ENCODE measurements around the gene CIAO2B.
"Not testable (repeated sequence)": the region's sequence is repeated elsewhere in the genome, so short reads cannot be mapped to it uniquely, and the experiment has no call there.

Gene CIAO2B

DNA sequence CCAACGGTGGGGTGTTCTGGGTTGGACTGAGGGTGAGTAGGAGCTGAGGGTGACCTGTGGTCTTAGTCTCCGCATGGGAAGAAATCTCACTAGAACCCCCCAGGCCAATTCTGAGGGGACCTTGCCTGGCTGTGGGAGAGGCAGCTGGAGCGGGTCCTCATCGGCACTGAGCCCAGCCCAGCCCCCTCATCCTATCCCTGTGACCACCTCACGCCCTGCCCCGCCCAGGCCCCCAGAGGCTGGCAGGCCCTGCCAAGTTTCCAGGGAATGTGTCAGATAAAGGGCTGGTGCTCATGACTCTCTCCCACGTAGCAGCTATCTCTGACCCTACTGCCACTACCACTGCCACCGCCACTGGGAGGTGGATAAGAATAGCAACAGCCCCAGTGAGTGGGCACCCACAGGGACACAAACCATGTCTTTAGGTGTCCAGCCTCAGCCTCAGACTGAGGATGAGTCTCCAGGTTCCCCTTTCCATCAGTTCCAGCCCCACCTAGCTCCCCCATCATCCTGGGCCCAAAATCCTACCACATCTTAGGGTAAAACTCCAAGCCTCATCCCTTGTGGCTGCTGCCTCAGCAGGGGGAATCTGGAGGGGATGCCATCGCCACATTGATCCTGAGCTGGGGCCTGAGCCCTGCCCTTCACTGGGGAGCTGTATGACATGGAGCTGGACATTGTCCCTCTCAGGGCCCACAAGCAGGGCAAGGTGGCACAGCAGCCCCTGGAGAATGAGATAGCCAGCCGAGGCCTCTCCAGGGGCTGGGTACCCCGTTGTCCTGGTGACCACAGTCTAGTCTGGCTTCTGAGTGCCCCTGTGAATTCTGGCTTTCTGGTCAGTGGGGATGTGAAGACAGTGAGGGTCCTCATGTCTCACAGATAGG, 30.4 kb downstream of the CIAO2B start:
- DNase-seq, result no peak

DNA sequence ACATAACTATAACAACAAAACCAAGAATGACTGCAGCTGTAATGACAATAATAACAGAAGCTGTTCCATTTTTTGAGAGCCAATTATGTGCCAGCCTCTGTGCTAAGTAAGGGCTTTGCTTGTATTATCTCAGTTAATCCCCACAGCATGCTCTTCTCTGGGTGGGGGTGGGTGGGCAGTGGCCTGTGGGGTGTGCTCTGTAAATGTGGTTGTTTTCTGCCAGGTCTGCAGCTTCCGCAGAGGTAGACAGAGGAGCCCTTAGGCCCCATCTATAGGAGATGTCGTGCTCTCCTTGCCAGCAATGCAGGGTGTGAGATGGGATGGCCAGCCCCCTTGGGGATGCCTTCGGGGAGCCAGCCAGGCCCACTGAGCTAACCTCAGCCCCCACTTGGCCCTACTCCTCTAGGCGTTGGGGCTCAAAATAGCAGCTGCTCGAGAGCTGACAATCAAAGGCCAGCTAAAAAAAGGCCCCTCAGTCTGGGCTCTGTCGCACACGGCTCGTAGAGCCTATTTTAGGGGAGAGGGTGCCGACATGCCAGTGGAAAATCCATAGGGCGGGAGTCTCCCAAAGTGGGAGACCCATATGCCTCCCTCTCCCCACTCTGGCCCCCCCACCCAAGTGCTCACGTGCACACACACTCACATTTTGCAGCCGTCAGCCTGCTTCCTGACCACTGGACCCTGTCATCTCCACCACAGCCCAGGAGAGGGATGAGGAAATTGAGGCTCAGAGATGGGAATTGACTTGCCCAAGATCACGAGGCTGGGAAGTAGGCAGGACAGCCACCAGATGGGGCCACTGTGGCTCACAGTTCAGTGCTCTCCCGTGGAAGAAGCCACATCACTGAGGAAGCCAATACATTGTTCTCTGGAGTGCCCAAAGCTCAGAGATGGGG, 31.3 kb downstream of the CIAO2B start:
- DNase-seq, result no peak

DNA sequence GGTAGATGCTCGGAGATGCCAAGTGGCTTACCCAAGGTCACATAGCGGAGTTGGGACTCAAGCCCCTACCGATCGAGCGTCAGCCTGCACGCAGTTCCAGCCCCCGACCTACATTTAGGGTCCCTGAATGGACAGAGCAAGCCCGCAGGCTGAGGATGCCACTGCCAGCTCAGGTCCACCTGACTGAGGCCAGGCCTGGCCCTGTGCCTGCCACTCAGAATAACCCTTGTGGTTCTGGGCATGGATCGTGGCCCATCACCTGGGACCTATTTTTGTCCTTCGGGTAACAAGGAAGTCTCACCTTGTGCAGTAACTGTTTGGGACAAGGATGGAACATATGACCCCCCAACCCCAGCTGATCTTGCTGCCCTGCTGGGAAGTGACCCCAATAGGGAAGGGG, 32.6 kb downstream of the CIAO2B start:
- no peak for DNase-seq

DNA sequence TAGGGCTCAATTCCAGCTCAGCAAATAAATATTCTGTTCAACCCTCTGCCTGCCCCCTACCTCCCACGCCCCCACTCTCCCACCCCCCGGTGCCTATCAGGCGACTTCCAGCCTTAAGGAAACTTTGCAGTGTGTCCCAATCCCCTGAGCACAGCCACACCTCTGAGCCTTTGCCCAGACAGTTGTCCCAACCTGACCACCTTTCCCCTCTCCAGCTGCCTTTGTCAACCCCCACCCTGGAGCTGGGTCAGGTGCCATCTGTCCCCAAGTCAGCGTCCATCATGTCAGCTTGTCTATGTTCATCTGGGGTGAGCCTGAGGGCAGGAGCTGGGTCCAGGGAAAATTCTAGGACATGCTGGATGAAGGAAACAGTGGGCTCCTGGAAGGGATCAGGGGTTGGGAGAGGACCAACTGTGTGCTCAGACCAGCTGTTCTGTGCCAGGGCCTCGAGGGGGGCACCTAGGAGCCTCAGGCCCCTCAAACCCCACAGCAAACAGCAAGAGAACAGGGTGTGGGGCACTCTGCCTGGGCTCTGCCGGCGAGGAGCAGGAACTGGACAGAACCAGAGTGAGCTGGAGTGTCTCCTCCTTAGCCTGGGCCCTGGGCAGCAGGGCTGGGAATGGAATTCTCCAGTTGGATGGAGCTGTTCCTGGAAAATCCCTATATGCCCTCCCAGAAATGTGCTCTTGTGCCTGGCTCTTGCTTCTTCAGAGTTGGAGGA, 33.3 kb downstream of the CIAO2B start:
- no peak for DNase-seq

DNA sequence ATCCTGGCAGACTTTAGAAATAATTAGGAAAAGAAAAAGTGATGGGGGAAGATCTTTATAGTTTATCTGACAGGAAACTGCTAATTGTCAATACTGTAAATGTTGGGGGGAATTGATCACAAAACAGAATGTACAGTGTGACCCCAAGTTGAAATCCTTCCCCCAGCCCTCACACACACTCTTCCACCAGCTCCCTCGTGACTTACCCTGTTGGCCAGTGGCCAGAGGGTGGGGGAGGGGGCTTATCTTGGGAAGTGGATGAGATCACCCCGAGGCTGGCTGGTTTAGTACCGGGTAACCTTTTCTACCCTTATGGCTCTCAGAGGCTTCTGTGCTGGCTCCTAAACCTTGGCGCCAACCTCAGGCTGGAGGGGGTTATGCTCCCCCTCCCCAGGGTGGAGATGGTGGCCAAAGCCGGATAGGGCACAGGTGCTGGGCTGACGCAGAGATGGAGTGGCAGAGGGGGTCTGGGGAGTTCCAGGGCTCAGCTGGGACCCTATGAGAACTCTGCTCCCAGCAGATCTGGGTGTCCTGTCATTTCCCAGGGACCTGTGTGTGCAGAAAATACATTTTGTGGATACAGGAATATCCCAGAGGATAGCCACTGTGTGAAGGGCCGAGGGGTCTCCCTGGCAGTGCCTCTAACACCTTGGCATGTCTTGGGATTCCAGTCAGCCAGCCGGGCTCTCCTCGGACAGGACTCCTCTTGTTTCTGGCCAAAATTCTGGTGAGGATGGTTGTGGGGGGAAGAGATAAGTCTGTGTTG, 34.1 kb downstream of the CIAO2B start:
- DNase-seq, result no peak

DNA sequence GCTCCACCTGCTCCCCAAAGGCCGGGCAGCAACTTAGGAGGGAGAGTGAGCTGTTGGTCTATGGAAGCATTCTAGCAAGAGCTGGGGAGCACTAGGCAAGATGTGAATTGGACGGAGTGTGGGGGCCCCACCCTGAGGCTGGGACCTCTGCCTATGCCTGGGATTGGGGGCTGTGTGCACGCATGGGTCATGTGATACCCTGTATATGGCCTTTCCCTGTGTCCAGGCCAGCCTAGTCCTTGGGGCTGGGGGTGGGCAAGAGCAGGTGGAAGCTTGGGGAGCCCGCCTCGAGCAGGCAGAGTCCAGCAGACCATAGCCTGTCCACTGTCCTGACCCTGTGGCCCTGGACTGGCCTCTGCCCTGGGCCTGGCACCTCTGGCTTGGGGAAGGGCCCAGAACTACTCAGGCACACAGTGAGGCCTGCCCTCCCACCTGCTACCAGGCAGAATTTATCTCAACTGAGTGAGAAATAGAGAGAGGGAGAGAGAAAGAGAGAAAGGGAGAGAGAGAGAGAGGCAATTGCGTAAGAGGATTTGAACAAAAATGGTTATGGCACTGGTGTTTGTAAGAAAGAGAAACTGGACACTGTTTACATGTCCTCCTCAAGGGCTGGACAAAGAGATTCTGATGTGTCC, 34.8 kb downstream of the CIAO2B start:
- no peak for DNase-seq

DNA sequence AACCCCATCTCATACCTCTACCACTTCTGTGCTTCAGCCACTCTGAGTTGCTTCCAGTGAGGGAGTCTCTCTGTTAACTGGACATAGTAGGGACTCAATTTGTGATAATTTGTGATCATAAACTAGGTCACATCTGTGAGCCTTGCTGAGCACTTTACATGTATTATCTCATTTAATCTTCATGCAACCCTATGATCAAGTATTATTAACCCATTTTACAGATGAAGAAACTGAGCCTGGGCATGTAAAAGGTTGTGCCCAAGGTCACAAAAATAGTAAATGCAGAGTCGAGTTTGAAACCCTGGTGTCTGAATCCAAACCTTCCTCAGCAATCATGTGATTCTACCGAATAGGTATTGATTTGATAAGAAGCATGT, 35.3 kb downstream of the CIAO2B start:
- DNase-seq, result no peak

DNA sequence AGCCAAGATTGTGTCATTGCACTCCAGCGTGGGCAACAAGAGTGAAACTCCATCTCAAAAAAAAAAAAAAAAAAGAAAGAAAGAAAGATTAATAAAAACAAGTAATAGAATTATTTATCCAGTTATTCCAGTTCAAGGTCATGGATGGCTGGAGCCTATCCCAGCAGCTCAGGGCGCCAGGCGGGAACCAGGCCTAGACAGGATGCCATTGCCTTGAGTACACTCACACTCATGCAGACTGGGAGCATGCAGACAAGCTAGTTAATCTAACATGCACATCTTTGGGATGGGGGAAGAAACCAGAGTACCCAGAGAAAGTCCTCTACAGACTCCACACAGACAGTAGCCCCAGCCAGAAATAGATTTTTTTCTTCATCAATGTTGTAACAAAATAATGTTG, 36.0 kb downstream of the CIAO2B start:
- no peak for DNase-seq

DNA sequence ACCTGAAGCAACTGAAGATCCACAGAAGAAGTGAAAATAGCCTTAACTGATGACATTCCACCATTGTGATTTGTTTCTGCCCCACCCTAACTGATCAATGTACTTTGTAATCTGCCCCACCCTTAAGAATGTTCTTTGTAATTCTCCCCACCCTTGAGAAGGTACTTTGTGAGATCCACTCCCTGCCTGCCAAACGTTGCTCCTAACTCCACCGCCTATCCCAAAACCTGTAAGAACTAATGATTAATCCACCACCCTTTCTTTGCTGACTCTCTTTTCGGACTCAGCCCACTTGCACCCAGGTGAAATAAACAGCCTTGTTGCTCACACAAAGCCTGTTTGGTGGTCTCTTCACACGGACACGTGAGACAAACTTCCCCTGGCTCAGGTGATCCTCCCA, 37.5 kb downstream of the CIAO2B start:
- DNase-seq, result not testable (repeated sequence)

DNA sequence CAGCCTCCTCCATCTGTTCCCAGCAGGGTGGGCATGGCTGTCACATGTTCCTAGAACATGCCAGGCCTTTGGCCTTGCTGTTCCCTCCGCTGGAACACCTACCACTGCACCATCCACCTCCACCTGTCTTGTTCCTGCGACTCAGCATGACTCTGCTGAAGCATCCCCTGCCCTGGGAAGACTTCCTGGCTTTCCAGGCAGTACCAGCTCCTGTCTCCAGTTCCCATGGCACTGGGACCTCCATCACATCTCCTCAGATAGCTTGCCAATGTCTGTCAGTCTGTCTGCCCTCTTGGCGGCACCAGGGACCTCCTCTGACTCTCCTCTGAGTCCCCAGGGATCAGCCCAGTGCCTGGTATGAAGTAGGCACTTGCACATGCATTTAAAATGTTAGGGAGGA, 38.2 kb downstream of the CIAO2B start:
- no peak for DNase-seq

DNA sequence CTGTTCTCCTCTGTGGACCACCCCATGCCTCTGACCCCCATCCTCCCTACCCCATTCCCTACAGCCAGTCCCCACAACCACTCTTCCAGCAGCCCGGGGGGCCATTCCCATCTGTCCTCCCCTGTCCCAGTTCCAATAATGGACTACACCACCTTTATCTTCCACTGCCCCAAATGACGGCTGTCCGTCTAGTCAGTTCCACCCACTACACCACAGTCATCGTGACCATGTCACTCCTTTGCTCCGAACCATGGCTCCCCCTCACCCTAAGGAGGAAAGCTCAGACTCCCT, 38.6 kb downstream of the CIAO2B start:
- no peak for DNase-seq

DNA sequence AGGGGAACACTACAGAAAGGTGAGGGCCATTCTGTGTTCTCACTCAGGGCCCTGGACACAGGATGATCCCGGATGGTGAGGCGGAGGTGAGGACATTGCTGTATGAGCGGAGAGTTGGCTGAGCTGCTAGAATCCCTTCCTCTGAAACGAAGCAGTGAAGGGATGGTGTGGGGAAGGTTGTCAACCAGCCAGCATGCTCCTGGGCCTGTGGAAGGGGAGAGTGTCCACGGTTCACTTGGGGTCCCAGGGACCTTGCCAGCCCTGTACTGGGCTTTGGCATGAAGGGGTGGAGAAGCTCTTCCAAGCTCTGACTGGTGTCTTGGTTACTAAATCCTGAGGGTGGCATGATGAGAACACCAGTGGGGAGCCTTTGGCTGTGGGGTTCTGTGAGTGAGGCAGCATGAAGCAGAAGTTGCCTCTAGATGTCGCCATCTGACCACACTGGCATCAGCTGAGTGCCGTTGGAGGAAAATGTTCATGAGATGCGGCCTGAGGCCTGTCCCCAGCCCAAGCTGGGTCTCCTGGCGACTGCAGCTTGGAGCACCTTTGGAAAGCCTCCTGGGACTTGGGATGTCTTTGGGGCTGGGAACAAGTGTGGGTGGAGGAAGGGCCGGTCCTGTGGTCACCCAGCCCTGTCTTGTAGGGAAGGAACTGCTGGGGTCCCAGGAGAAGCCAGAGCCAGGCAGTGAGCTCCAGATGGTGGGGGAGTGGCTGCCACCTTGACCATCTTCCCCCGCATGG, 39.1 kb downstream of the CIAO2B start:
- DNase-seq, result peak; percentile 49

DNA sequence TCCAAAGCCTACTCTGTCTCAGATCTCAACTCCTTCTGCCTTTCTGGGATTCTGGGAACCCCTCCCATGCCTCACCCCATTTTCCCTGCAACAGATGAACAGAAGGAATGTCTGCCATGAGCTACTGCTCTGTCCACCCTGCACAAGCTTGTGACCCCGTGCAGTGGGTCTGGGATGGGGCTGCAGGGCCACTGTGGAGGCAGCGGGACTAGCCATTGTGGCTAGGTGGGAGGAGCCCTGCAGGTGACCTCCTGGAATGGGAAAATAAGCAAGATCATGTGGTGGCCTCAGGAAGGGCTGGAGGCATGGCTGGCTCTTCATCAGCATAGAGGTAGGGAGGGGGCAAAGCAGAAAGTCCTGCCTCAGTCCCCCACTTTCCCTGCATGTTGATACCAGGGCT, 40.1 kb downstream of the CIAO2B start:
- no peak for DNase-seq

DNA sequence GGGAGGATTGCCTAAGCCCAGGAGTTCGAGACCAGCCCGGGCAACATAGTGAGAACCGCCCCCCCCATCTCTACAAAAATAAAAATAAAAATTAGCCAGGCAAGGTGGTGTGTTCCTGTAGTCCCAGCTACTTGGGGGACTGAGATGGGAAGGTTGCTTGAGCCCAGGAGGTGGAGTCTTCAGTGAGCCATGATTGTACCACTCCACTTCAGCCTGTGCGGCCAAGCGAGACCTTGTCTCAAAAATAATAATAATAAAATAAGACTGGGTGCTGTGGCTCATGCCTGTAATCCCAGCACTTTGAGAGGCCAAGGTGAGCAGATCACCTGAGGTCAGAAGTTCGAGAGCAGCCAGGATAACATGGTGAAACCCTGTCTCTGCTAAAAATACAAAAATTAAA, 42.4 kb downstream of the CIAO2B start:
- DNase-seq, result no peak

DNA sequence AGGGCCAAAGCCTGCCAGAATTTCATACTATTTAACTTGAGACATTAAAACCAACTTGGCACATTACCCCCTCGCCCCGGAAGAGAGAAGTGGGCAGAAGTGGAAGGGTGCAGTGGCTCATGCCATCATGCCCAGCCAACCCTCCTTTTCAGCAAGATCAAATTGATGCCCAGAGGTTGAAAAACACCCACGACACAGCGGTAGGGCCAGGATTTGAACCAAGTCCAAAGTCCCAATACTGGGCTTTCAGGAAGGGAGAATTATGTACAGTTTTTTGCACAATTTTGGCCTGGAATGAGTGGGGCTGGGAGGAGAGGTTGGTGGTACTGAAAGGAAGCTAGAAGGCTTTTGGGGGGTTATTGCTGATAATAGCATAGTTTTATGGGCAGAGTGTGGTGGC, 42.8 kb downstream of the CIAO2B start:
- DNase-seq, result no peak

DNA sequence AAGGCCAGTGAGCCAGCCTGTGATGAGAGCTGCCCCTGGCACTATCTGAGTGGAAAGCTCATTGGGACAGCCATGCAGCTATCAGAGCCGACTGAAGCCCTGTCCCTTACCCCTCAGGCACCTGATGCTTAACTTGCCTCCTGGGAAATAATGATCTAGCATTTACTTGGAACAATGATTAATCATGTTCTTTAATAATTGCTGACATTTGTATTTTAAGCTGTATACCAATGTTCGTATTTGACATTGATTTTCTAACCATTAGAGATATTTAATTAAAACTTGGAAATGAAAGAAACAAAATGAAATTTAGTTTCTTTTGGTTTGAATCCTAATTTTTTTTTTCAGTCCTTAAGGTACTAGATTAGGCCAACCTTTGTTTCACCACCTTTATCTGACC, 43.4 kb downstream of the CIAO2B start:
- DNase-seq, result no peak

DNA sequence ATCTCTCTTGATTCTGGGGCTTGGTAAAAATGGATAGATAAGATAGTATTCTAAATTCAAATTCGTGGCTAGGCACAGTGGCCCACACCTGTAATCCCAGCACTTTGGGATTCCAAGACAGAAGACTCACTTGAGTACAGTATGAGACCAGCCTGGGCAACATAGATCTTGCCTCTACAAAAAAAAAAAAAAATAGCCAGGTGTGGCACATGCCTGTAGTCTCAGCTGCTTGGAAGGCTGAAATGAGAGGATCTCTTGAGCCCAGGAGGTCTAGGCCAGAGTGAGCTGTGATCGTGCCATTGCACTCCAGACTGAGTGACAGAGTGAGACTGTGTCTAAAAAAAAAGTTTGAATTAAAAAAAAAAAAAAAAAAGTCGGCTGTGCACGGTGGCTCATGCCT, 44.6 kb downstream of the CIAO2B start:
- DNase-seq, result no peak

DNA sequence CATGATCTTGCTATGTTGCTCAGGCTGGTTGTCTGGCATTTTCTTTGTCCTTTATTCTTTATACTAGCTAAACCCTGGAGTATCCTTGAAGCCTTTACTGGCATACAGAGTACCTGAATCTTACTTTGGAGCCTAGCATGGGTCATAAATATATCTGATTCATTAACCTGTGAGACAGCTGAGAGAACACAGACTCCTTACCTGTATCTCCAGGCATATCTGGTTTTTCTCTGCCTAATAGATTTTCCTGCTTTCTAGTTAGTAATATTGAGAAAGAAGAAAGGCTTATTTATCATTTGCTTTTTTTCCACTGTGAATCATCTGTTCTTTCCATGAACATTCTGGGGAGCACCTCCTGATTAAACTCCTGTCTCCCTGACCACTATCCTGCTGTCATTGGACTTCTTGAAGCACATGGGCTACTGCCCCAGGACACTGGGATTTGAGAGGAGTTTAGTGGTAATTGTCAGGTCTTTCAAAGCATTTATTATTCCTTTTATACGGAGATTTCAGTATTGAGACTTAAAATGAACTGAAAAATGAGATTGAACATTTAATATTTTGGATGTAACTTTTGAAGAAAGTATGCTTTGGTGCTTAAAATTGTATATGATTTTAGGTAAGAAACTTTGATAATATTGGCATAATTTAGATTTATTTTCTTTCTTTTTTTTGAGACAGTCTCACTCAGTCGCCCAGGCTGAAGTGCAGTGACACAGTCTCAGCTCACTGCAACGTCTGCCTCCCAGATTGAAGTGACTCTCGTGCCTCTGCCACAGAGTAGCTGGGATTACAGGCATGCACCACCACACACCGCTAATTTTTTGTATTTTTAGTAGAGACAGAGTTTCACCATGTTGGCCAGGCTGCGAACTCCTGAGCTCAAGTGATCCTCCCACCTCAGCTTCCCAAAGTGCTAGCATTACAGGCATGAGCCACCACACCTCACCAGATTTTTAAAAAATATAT, 45.3 kb downstream of the CIAO2B start:
- DNase-seq, result no peak

DNA sequence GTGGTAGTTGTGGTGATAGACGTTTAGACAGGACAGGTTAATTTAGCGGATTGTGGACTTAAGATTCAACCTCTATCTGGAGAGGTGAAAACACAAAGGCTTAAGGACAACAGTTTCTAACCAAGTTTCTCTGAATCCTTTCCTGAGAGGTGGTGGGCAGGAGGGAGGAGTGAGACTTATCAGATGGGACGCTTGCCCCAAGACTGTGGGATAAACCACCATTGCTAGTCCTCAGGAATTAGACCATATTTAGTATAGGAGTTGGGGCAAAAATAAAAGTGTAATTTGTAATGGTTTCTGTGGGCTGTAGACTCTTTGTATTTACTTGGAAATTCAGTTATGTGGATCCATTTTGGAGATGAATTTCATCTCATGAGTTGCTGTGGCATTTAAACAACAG, 47.3 kb downstream of the CIAO2B start:
- DNase-seq, result no peak

DNA sequence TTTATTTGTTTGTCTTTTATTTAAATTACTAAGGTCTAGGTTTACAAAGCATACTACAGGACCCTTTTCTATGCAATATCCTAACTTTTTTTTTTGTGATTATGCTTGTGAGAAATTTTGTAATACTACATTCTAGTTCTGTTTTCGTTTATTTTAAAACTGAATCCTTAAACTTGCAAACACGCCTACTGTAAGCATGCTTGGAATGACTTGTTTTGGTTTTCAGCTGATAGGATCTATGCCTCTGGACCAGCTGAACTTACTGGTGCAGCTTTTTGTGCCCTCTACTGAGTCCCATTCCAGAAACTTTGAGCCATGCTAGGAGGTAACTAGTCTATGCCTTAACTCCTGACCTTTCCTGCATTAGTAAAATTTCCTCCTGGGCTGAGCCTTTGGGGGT, 47.9 kb downstream of the CIAO2B start:
- no peak for DNase-seq
